Uterus (tissue), 4 donors: ENCODE data around the gene MRGPRD. TPM values are rescaled to one million over a fixed set of nuclear protein-coding genes. Genes with fewer than 3 reads are reported as not detected.

Experiments
- DNase-seq, 2 donors: peaks; one replicate each; pipeline ENCODE4 v3.0.0-alpha.2; 2019 to 2020
- H3K27ac ChIP-seq, 2 donors: fragments of 200-600 bp; sonication (generic); 1 replicate in 1 of 2; 2 replicates in 1 of 2; pipeline ENCODE4 v1.5.1; 2016 to 2018
- H3K27me3 ChIP-seq, 2 donors: fragments of 200-600 bp; sonication (generic); one replicate each; pipeline ENCODE4 v1.5.1; 2018 to 2019; ENCODE audit warnings: control low read depth in 1 of 2
- H3K36me3 ChIP-seq, 2 donors: fragments of 200-600 bp; sonication (generic); one replicate each; pipeline ENCODE4 v1.5.1; 2019; ENCODE audit warnings: control low read depth in 1 of 2
- H3K4me1 ChIP-seq, 2 donors: fragments of 200-600 bp; sonication (generic); one replicate each; pipeline ENCODE4 v1.5.1; 2018 to 2019; ENCODE audit warnings: control low read depth in 1 of 2
- H3K4me3 ChIP-seq, 2 donors: fragments of 200-600 bp; sonication (generic); 1 replicate in 1 of 2; 2 replicates in 1 of 2; pipeline ENCODE4 v1.5.1; 2018 to 2019; ENCODE audit warnings: mild to moderate bottlenecking in 1 of 2
- H3K9me3 ChIP-seq, 2 donors: fragments of 200-600 bp; sonication (generic); one replicate each; pipeline ENCODE4 v1.5.1; 2019; ENCODE audit warnings: control low read depth in 1 of 2
- CTCF ChIP-seq, 4 experiments: fragments of 200-600 bp in 2 of 4; fragments of 450-650 bp in 2 of 4; sonication (generic) in 2 of 4; IDR thresholded peaks; one replicate each; pipeline ENCODE4 v1.5.1; 2016 to 2019; ENCODE audit warnings: antibody characterized with exemption in 4 of 4, mild to moderate bottlenecking in 2 of 4, moderate library complexity in 1 of 4
- POLR2A ChIP-seq, 2 donors: fragments of 450-650 bp; IDR thresholded peaks; one replicate each; pipeline ENCODE4 v1.6.1; 2016; ENCODE audit warnings: antibody characterized with exemption in 2 of 2, mild to moderate bottlenecking in 1 of 2, moderate library complexity in 1 of 2
- intact Hi-C: fragments of 100-400 bp; cut with DNase I; formaldehyde crosslinking; loops from one replicate; pipeline ENCODE4 v1.15.1; 2023; ENCODE audit warnings: low total_unique reads
- total RNA-seq, 4 donors: library from RNA; depleted of rRNA in 3 of 4; stranded (reverse); fragments of >200 nt in 3 of 4; gene quantifications; one replicate each; pipeline versions ENCODE4 v1.1.0 to v1.2.4, GENCODE V29; 2014 to 2023
- donor health status: DM: yes; HTN: yes; CAD: no.

Gene MRGPRD
- total RNA-seq, 4 donors from 2014 or later, result 0.41 TPM; not detected in 3

- intact Hi-C loops, result no loop called here
- Histone ChIP-seq H3K4me1 (no peaks in the 10 kb centered on the region), H3K27ac (no peak overlapping the region), H3K4me3 (no peak overlapping the region), H3K9me3 (no peaks in the 10 kb centered on the region), H3K36me3 (no peaks in the 10 kb centered on the region), H3K27me3 (no peaks in the 10 kb centered on the region)
- TF ChIP-seq CTCF (IDR thresholded peaks at IDR 0.05) (no peak), POLR2A (IDR thresholded peaks at IDR 0.05) (no peak)
- no peak for DNase-seq
These were observed 48.9 kb downstream of the MRGPRD start for GRCh38 chr11:68931911-68932310.

- TF ChIP-seq POLR2A (IDR thresholded peaks at IDR 0.05) (no peak), CTCF (IDR thresholded peaks at IDR 0.05) (no peak)
- intact Hi-C loops, result no loop called here
- Histone ChIP-seq H3K36me3 (no peaks in the 10 kb centered on the region), H3K4me1 (no peaks in the 10 kb centered on the region), H3K27ac (no peak overlapping the region), H3K4me3 (no peak overlapping the region), H3K9me3 (no peaks in the 10 kb centered on the region), H3K27me3 (no peaks in the 10 kb centered on the region)
- DNase-seq, result no peak
These were observed 49.6 kb downstream of the MRGPRD start for GRCh38 chr11:68930991-68931855.

Other genes starting within 250 kb of the MRGPRD start
- gene TESMIN, start 229.5 kb downstream of the MRGPRD start, total RNA-seq, result 10 to 100 TPM in 1 of 4 donors, 1 to 10 TPM in 2, not detected in 1; 1.2 to 57.4 (median 1.6) TPM
- 100 to 1,000 TPM in 2 of 4 donors, 10 to 100 TPM in 2; 27.2 to 125 (median 67.9) TPM for gene CPT1A, start 139.1 kb downstream of the MRGPRD start, total RNA-seq
- gene MRPL21, start 77.2 kb downstream of the MRGPRD start, total RNA-seq, result 10 to 100 TPM; 29.2 to 52.7 (median 36.9) TPM
- 10 to 100 TPM in 3 of 4 donors, under 1 TPM in 1; 0.88 to 38.5 (median 19.9) TPM for gene IGHMBP2, start 77.1 kb downstream of the MRGPRD start, total RNA-seq
- gene MRGPRF, start 32.3 kb upstream of the MRGPRD start, total RNA-seq, result 100 to 1,000 TPM in 1 of 4 donors, 10 to 100 TPM in 3; 52.6 to 173 (median 75.0) TPM
- gene TPCN2, start 67.9 kb upstream of the MRGPRD start, total RNA-seq, result 10 to 100 TPM in 3 of 4 donors, 1 to 10 TPM in 1; 5.6 to 54.6 (median 17.7) TPM
- gene SMIM38, start 174.9 kb upstream of the MRGPRD start, total RNA-seq, result 1 to 10 TPM in 2 of 4 donors, under 1 TPM in 2; 0.29 to 7.5 (median 1.7) TPM